ENCODE results near the gene RAB21.

DNA sequence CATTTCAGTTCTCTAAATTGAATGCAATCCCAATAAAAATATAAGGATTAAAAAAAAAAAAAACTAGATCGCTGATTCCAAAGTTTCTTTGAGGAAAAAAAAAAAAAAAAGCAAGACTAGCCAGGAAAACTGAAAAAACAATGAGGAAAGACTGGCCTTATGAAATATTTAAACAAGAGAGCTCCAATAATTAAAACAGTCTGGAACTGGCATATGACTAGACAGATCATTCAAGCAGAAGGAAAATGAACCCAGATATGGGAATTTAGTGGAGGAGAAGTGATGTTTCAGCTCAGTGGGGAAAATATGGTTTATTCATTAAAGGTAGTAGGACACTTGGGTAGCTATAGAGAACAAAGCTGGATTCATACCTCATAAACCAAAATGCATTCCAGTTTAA is 42.9 kb downstream of the RAB21 start:
- TF ChIP-seq, protein P1, sequence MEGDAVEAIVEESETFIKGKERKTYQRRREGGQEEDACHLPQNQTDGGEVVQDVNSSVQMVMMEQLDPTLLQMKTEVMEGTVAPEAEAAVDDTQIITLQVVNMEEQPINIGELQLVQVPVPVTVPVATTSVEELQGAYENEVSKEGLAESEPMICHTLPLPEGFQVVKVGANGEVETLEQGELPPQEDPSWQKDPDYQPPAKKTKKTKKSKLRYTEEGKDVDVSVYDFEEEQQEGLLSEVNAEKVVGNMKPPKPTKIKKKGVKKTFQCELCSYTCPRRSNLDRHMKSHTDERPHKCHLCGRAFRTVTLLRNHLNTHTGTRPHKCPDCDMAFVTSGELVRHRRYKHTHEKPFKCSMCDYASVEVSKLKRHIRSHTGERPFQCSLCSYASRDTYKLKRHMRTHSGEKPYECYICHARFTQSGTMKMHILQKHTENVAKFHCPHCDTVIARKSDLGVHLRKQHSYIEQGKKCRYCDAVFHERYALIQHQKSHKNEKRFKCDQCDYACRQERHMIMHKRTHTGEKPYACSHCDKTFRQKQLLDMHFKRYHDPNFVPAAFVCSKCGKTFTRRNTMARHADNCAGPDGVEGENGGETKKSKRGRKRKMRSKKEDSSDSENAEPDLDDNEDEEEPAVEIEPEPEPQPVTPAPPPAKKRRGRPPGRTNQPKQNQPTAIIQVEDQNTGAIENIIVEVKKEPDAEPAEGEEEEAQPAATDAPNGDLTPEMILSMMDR (IDR thresholded peaks at IDR 0.05) = no peak
- no peak for TF ChIP-seq EZH2 (IDR thresholded peaks at IDR 0.05; ENCODE audit: borderline replicate concordance, insufficient read depth, low read depth, low read length, poor library complexity, severe bottlenecking)

Data from B cell (primary cell).